NCI-H226 (cell line): Measurements from ENCODE around the gene RFXAP.

Source experiments
- DNase-seq: peaks from one replicate; pipeline ENCODE4 v3.0.0-alpha.2; 2015

Gene RFXAP

DNA sequence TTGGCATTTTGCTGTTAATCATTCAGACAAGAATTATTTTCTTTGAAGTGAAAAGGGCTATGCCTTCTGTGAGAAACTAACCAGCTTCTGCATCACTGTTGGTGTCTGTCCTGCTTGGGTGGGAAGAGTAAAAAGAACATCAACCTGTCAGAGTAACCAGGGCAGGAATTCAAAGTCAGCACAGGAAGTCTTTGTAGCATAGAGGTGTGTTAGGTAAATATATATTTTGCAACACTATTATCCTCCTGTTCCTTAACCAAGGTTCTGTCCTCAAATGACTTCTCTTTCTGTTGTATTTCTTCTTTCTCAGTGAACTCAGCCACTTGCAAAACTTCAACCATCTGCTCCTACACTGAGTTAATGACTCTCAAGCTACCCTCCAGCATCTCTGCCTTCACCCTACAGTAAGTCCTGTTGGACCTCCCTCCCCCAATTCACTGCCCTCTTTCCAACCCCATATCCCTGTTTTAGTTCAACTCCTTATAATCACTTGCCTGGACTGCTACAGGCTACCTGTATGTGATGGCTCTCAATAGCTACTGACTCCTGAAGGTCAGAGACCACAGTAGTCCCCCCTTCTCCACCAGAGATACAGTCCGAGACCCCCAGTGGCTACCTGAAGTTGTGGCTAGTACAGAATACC, 51.1 kb downstream of the RFXAP start:
- DNase-seq, result no peak

DNA sequence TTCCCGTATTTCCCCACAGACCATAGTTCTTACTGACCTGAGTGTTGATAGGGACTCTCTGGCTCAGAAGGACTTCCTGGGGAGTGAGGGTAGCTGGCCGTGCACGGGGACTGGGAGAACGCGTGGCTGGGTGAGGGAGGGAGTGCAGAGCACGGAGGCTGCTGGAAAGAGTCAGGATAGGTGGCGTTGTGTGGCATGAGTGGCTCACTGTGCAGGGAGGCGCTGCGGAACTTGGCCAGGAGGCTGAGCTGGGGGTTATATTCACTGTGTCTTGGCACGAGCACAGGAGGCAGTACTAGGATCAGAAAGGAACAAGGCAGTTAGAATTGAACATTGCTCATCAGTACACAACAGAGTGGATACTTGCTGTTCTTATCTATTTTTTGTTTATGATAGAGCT, 53.6 kb downstream of the RFXAP start:
- DNase-seq, result no peak

DNA sequence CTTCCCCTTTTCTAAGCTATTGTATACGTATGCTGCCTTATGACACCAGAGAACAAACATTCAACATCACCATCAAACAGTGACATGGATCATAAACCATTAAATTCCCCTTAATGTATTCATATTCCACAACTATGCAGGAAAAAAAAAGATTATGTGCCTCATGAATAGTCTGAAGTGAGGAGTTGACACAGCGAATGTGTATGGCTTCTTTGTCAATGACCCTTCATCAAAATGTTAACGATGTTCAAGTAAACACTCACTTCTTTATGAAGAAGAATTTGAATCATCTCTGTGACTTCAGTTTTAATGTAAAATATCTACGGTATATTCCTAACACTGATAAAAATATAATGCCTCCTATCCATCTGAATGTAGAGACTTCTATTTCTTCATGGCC, 56.4 kb downstream of the RFXAP start:
- no peak for DNase-seq

DNA sequence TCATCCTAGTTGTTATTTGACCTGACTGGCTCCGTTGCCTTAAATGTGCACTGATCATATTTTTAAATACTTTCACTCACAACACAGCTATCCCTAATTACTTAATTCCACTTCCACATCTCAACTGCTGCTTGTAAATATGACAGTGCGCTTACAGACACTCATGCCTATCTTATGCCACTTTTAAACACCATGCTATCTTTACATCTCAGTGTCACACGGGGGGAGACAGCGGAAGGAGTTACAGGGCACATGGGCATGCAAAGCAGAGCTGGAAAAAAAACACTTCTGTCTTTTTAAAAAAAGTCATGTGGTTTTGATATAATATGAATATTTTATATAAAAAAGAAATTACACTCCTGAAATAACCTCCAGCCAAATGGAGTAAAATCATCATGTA, 56.9 kb downstream of the RFXAP start:
- DNase-seq, result no peak
